Measurements from ENCODE around the gene PARP11.

DNA sequence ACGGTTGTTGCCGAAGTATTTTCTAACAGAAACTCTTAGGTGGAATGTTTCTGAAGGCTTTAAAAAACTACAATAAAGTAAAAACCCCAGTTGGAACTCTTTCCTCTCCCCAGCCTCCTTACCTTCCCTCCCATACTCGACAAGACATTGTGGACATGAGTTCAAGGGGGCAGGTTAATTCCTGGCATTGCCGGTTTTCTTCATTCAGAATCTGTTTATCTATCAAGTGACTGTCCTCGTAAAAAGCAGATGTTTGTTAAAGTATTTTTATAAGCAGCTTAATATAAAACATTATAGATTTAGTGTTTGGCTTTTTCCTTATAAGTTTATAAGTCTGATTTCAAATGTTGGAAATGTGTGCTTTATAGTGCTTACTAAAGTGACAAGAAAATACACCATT lies 30.7 kb downstream of the PARP11 start:
- TF ChIP-seq TAF1 (IDR thresholded peaks at IDR 0.05; ENCODE audit: borderline replicate concordance, insufficient read depth, low read length) = no peak
- TF ChIP-seq, protein P1, sequence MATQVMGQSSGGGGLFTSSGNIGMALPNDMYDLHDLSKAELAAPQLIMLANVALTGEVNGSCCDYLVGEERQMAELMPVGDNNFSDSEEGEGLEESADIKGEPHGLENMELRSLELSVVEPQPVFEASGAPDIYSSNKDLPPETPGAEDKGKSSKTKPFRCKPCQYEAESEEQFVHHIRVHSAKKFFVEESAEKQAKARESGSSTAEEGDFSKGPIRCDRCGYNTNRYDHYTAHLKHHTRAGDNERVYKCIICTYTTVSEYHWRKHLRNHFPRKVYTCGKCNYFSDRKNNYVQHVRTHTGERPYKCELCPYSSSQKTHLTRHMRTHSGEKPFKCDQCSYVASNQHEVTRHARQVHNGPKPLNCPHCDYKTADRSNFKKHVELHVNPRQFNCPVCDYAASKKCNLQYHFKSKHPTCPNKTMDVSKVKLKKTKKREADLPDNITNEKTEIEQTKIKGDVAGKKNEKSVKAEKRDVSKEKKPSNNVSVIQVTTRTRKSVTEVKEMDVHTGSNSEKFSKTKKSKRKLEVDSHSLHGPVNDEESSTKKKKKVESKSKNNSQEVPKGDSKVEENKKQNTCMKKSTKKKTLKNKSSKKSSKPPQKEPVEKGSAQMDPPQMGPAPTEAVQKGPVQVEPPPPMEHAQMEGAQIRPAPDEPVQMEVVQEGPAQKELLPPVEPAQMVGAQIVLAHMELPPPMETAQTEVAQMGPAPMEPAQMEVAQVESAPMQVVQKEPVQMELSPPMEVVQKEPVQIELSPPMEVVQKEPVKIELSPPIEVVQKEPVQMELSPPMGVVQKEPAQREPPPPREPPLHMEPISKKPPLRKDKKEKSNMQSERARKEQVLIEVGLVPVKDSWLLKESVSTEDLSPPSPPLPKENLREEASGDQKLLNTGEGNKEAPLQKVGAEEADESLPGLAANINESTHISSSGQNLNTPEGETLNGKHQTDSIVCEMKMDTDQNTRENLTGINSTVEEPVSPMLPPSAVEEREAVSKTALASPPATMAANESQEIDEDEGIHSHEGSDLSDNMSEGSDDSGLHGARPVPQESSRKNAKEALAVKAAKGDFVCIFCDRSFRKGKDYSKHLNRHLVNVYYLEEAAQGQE (IDR thresholded peaks at IDR 0.05; ENCODE audit: insufficient read depth in 1 of 2, low read depth in 2 of 2, low read length in 2 of 2) = no peak
